GM21360 (cell line): ENCODE results near the gene YAF2.

Experiments used
- ATAC-seq: cut with Tn5 transposase; IDR thresholded peaks from one replicate; pipeline ENCODE4 v1.9.1; 2021; ENCODE audit warnings: mild to moderate bottlenecking, moderate library complexity; ENCODE audit not compliant: unreplicated experiment

YAF2 gene

DNA sequence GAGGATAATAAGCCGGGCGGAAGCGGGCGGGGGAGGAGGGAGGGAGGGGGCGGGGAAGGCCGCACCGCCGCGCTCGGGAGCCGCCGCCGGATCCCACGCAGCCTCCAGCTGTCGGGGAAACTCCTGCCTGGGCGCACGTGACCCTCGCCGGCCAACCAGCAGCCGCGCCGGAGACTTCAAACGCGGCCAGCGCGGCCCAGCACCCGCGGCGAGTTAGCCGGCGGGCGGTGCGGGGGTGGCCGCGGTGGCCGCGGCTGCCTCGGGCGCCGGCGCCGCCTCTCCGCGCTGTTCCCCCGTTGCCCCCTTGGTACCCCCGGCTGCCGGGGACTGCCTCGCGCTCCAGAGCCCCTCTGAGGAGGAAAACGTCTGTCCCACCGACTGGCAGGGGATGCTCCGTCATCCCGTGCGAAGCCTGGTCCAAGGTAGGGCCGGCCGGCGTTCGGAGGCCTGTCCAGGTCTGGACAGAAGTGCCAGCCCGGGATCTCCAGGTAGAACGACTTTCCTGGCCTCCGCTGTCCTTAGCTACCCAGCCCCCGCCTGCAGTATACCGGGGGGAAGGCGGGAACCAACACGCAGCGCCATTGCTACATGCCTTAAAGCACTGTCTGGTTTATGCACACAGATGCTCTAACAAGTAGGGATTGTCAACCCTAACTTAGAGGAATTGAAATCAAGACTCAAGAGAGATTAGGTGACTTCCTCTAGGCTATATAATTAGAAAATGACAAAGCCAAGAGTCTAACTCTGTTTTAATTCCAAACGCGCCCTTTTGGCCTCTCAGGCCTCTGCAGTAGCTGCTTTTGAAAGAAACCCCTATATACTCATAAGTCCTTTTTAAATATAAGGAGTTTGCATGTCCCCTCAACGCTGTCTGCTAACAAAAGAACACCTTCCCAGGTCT lies at the start of gene YAF2:
YAF2 (minus strand) TSS at position 9 of the 901 bp plus-strand sequence. CDS start 68 bp downstream, outside the sequence.
- peak; percentile 83 for ATAC-seq

GRCh38 chr12:42286741-42287140 lies 48.7 kb upstream of the YAF2 start:
- ATAC-seq: no peak

- no peak for ATAC-seq
Observed at GRCh38 chr12:42285431-42285830, 47.4 kb upstream of the YAF2 start.

GRCh38 chr12:42284876-42285275 lies 46.8 kb upstream of the YAF2 start:
- no peak for ATAC-seq

- no peak for ATAC-seq
Observed at GRCh38 chr12:42284157-42284556, 46.1 kb upstream of the YAF2 start.

DNA sequence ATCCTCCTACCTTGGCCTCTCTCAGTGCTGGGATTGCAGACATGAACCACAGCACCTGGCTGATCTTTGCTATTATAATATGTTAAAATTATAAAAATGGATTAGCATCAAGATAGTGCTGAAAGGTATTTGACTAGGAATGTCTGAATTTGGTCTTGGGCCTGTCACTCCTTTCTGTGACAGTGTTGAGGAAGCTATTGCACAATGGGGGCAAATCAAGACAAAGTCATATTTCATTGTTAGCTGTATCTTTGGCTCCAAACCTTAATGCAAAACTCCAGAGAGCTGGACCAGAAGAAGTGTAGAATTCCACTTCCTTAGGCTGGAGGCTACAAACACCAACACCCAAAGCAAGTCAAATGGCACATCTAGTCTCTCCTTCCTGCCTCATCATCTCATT lies 45.7 kb upstream of the YAF2 start:
- ATAC-seq: no peak

- no peak for ATAC-seq
Observed at GRCh38 chr12:42282294-42282693, 44.2 kb upstream of the YAF2 start.

DNA sequence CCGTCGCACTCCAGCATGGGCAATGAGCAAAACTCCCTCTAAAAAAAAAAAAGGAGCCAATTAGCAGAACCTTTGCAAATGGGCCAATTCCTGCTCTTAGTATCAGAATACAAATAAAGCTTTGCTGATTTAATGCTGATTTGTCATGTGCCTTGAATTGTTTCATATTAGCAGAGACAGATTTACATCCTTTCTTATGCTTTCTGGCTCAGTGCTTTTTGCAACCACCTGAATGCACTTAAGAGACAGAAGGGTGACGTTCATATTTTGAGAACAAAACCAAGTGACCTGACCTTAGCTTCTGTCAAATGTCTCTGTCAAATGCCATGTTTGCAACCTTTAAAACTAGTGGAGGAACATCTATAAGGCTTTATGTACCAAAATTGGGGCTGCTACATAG lies 43.8 kb upstream of the YAF2 start:
- ATAC-seq: no peak

- no peak for ATAC-seq
Observed at GRCh38 chr12:42281278-42281677, 43.2 kb upstream of the YAF2 start.

GRCh38 chr12:42278128-42278510 lies 40.1 kb upstream of the YAF2 start:
- ATAC-seq: no peak

DNA sequence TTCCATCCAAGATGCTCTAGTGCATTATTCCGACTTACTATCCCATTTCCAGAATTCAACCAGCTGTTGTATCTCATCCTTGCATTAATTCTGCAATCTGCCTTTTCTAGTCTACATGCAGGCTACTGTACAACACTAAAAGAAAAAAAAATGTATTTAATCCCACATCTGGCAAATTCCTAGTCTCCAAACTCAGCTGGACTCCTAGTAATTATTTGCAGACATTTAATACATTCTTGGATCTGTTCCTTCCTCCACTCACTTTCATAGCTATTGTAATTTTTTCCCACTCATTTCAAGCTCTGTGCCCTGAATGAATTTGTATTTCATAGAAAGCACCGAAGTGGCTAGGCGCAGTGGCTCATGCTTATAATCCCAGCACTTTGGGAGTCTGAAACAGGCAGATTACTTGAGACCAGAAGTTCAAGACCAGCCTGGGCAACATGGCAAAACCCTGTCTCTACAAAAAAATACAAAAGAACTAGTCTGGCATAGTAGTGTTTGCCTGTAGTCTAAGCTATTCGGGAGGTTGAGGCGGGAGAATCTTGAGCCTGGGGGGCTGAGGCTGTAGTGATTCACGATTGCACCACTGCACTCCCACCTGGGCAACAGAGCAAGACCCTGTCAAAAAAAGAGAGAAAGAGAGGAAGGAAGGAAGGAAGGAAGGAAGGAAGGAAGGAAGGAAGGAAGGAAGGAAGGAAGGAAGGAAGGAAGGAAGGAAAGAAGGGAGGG lies 39.5 kb upstream of the YAF2 start:
- ATAC-seq: no peak

GRCh38 chr12:42275499-42275898 lies 37.5 kb upstream of the YAF2 start:
- ATAC-seq: no peak

- no peak for ATAC-seq
Observed at GRCh38 chr12:42273706-42274105, 35.7 kb upstream of the YAF2 start.

- no peak for ATAC-seq
Observed at GRCh38 chr12:42270596-42270995, 32.5 kb upstream of the YAF2 start.

GRCh38 chr12:42267413-42268190 lies 29.6 kb upstream of the YAF2 start:
- ATAC-seq: no peak

DNA sequence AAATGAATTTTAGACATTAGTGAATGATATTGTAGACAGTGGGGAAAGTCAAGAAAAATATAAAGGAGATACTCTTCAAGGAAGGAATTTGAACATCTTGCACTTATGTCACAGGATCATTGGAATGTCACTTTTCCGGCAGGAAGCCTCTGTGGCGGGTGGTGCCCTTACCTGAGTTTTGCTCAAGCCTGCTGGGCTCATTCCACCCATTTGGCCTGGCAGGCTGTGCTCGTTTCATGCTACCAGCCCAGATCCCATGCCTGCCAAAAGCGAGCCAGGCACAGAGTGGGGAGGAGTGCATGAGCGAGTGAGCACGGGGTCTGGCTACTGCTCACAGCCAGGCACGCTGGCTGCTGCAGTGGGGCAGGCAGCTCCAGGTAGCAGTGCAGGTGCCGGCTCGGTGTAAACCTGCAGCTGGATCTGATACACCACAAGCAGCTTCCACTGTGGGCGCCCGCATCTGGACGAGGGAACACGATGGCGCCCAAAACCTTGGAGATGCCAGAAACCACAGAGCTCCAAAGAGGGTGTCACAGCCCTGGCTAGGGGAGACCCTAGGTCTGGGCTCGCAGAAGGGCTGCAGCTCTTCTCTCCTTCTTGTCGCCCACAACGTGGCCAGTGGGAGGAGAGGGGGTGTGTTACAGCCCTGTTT lies 28.7 kb upstream of the YAF2 start:
- ATAC-seq: no peak

DNA sequence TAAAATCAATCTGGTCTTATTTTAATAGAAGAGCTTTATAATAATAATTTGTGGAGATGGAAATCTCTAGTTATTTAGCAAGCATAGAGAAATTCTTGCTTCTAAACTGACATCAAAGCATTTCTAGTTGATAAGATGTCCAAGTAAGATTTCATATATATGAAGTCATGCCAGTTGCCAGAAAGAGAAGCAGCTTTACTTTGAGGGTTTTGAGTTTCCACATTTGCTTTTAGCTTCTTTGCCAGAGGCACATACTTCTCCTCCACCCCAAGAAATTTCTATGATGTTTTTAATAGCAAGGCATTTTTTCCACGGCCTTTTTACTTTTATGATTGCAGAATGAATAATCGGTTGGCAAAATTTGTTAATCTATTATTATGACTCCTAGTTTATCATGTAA lies 24.2 kb upstream of the YAF2 start:
- ATAC-seq: no peak

DNA sequence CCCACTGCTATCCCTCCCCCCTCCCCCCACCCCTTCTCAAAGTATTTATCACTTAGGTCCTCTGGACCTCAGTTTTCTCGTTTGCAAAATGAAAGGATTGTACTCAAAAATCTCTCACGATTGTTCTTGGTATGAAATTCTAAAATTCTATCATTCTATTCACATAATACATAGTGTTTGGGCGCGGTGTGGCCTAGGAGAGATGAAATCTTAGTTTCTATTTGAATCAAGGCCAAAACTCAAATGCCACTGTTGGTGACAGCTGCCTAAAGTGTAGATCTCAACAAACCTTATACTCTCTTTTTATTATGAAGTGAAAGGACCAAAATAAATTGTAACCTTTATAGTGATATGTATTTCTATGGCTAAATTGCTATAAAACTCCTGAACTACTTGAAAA lies 23.7 kb upstream of the YAF2 start:
- ATAC-seq: no peak

GRCh38 chr12:42260518-42260917 lies 22.5 kb upstream of the YAF2 start:
- no peak for ATAC-seq

DNA sequence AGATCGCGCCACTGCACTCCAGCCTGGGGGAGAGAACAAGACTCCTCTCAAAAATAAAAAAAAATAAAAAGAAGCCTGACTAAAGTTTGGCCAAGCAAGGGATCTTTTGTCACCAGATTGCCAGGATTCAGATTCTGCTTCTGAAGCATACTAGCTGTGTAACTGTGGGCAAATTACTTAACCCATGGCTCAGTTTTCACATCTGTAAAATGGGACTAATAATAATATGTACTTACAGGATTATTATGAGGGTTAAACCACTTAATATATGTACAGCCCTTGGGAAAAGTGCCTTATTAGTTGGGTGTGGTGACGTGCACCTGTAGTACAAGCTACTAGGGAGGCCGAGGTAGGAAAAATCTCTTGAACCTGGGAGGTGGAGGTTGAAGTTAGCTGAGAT lies 21.7 kb upstream of the YAF2 start:
- no peak for ATAC-seq

GRCh38 chr12:42255866-42256261 lies 17.8 kb upstream of the YAF2 start:
- ATAC-seq: no peak
